HG02885 (cell line): Measurements from ENCODE around the gene SFPQ.

Experiments used
- ATAC-seq: cut with Tn5 transposase; IDR thresholded peaks from one replicate; pipeline ENCODE4 v1.9.1; 2021; ENCODE audit warnings: mild to moderate bottlenecking; ENCODE audit not compliant: unreplicated experiment, poor library complexity

The SFPQ gene

GRCh38 chr1:35188578-35189392 lies 4.2 kb downstream of the SFPQ start:
- ATAC-seq, result no peak

GRCh38 chr1:35187816-35188342 lies 5.1 kb downstream of the SFPQ start:
- ATAC-seq, result no peak

- ATAC-seq, result no peak
Measured at GRCh38 chr1:35186239-35186638, 6.7 kb downstream of the SFPQ start.

DNA sequence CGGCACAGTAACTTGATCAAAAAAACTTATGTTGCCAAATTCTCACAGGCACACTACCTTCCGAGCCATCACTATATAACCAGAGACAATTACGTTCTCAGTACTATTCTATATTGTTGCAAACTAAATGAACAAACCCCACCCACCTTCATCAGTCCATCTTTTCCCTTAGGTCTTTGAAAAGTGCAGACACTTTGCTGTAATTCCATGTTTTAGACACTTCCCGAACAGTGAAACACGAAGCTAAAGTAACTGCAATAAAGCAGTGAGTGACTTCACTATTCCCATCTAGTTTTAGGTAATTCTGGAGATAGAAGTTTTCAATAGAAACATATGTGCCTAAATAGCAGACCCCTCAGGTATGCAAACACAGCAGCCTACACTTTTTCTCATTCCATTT lies 7.7 kb downstream of the SFPQ start:
- no peak for ATAC-seq

GRCh38 chr1:35184495-35185199 lies 8.3 kb downstream of the SFPQ start:
- ATAC-seq, result no peak

DNA sequence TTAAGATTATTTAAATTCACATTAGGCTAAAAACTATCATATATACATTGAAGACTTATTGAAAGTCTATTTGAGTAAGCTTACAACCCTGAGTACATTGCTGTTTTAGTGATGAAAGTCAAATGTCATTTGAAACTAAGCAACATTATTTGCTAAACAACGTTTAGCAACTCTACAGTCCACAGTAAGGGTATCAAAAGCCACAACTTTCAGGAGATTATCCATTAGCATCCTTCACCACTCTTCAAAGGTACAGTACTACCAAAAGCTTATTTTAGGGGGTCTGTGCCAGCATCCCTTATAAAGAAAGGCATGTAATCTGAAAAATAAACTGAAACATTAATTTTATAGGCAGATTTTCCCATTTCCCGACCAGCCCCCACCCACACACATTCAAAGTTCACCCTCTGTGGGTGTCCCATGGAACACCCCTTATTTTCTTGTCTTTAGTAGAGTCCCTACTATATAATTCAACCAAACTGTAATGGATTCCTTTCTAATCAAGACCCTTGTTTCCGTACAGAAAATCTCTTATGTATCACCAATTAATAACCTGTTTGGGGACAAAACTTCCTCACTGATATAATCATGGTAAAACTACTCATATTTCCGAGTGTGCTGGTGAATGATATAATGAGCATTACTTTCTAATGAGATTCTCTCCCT lies 11.0 kb downstream of the SFPQ start:
- no peak for ATAC-seq

DNA sequence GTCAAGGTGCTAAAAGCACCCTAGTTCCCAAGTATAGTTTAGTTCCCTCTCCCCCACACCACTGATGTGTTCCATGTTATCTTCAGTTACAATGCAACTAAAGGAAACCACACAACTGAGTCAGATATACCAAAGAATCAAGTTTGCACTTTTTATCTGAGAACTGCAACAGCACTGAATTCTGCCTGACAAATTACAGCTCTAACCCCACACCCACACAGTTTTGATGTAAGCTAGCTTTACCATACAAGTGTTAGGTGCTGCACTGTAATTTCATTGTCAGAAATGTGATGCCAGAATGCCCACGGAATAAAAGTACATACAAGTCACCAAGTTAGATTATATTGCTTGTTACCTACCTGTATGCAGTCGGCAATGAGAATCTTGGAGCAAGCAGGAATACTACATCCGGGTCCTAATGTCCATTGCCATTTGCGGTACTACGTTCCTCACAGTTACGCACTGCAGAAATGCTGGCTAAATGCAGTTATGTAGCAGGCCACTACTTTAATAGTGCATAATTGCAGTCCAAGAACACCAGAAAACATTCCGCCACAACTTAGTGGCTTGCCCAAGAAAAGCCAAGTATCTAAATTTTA lies 12.1 kb downstream of the SFPQ start:
- ATAC-seq, result no peak

DNA sequence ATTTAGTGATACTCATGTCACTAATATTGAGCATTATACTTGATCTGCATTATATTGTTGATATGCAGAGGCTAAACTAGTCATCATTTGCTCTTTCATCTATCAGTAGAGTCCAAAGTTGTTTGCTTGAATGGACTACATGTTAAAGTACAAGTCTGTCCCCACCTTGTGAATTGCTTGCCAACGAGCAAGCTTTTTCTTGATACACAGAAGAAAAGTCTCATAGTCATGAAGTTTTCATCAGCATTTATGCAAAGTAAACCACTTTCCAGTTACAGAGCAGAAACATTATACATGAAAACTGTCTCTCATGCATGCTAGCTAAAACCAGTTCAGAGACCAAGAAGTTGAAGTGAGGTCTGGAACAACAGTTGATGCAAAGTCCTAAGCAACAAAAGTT lies 13.0 kb downstream of the SFPQ start:
- no peak for ATAC-seq

DNA sequence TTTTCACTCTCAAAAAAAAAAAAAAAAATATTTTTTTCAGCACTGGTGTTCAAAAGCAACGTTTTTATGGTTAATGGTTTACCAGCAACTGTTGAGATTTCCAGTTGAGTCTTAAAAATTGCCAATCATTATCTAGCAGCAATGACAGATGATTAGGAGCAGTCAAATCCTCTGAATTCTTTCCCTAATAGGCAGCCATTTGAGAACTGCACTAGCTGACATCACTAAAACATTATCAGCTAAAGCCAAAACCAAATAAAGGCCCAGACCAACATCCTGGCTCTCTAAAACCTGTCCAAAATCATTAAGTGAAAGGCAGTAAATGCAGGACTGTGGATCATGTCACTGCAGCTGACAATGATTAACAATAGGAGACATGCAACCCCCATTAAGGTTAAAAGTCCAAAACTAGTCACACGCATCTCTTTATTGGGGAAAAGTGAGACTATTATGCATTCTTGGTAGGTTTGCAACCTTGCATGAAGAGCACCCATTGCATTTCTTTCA lies 14.0 kb downstream of the SFPQ start:
- ATAC-seq, result no peak

- ATAC-seq, result no peak
Measured at GRCh38 chr1:35178295-35178695, 14.7 kb downstream of the SFPQ start.

- ATAC-seq, result no peak
Measured at GRCh38 chr1:35177237-35177786, 15.6 kb downstream of the SFPQ start.

DNA sequence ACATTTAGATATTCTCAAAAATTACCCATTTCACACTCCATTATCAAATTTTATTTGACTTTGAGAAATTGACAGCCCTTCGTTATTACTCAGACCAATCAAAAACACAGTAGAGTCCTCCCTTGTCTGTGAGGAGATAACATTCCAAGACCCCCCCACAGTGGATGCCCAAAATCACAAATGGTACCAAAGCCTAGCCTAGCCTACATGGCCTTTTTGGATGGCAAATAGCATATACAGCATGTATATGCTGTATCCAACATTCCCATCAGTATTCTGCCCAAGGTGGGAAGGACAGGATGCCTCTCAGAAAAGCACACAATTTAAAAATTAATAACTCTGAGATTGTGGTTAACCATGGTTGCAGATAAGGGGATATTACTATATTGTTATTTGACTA lies 17.3 kb downstream of the SFPQ start:
- ATAC-seq, result no peak

DNA sequence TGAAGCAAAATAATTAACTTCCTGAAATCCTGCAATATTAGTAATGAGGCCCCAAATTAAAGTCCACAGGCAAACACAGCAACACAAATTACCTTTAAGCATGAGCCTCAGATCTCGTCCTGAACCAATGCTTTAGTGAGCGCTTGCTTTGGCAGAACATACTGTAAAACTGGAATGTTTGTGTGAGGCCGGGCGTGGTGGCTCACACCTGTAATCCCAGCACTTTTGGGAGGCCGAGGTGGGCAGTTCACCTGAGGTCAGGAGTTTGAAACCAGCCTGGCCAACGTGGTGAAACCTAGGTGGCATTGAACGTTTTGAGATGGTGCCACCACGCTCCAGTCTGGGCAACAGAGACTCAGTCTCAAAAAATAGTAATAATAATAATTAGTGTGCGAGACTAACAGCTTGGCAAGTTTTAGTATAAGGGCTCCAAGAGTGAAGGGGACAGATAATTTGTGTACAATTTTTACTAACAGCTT lies 17.8 kb downstream of the SFPQ start:
- no peak for ATAC-seq

- ATAC-seq, result no peak
Measured at GRCh38 chr1:35173909-35174540, 18.9 kb downstream of the SFPQ start.

DNA sequence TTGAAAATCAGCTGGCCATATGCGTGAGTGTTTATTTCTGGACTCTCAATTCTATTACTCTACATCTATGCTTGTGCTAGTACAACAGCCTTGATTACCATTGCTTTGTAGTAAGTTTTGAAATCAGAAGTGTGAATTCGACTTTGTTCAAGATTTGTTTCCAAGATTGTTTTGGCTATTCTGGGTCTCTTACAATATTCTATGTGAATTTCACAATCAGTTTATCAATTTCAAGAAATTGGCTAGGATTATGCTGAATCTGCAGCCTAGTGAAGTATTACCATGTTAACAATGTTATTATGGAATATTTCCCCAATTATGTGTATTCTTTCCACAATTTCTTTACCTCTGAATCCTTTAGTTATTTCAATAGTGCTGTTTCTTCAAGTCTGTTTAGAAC lies 19.5 kb downstream of the SFPQ start:
- ATAC-seq, result no peak

DNA sequence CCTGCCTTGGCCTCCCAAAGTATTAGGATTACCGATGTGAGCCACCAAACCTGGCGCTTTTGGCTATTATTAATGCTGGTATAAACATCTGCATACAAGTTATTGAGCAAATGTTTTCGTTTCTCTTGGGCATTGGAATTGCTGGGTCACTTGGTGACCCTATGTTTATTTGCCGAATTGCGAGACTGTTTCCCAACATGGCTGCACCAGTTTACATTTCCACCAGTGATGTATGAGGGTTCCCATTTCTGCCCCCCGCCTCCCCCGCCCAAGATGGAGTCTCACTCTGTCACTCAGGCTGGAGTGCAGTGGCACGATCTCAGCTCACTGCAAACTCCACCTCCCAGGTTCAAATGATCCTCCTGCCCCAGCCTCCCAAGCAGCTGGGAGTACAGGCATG lies 20.9 kb downstream of the SFPQ start:
- ATAC-seq, result no peak

DNA sequence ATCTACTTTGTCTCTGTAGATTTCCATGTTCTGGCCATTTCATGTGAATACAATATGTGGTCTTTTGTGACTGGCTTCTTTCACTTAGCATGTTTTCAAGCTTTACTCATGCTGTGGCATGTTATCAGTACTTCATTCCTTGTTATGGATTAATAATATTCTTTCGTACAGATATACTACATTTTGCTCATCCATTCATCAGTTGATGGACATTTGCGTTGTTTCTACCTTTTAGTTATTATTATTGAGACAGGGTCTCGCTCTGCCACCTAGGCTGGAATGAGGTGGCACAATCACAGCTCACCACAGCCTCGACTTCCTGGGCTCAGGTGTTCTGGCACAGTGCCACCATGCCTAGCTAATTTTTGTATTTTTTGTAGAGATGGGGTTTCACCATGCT lies 21.4 kb downstream of the SFPQ start:
- no peak for ATAC-seq

GRCh38 chr1:35164893-35165292 lies 28.1 kb downstream of the SFPQ start:
- no peak for ATAC-seq

- ATAC-seq, result no peak
Measured at GRCh38 chr1:35151220-35151619, 41.7 kb downstream of the SFPQ start.
